Heart left ventricle (tissue), 16 donors: ENCODE data around the gene FPR1. TPM values are rescaled to one million over a fixed set of nuclear protein-coding genes. Genes with fewer than 3 reads are reported as not detected.

Experiments
- ATAC-seq, 4 donors: fragments of 200-7000 bp; cut with Tn5 transposase; one replicate each; pipeline ENCODE4 v1.9.1; 2020 to 2022; ENCODE audit warnings: moderate library complexity in 4 of 4, mild to moderate bottlenecking in 3 of 4, moderate number of reproducible peaks in 1 of 4
- DNase-seq, 5 donors: peaks; one replicate each; pipeline ENCODE4 v3.0.0-alpha.2; 2020
- H3K27ac ChIP-seq, 12 donors: fragments of 200-600 bp; sonication (generic) in 4 of 12; one replicate each; pipeline versions ENCODE4 v1.5.0 to v1.8.0; 2016 to 2022; ENCODE audit warnings: mild to moderate bottlenecking in 2 of 12
- H3K27me3 ChIP-seq, 9 donors: fragments of 200-600 bp; sonication (generic) in 2 of 9; one replicate each; pipeline versions ENCODE4 v1.5.1 to v1.8.0; 2016 to 2022; ENCODE audit warnings: mild to moderate bottlenecking in 3 of 9
- H3K36me3 ChIP-seq, 9 donors: fragments of 200-600 bp; sonication (generic) in 2 of 9; one replicate each; pipeline versions ENCODE4 v1.5.0 to v1.8.0; 2018 to 2022; ENCODE audit warnings: mild to moderate bottlenecking in 2 of 9
- H3K4me1 ChIP-seq, 12 donors: fragments of 200-600 bp; sonication (generic) in 4 of 12; one replicate each; pipeline versions ENCODE4 v1.5.0 to v1.8.0; 2016 to 2022; ENCODE audit warnings: mild to moderate bottlenecking in 3 of 12
- H3K4me3 ChIP-seq, 12 donors: fragments of 200-600 bp; sonication (generic) in 4 of 12; one replicate each; pipeline versions ENCODE4 v1.5.0 to v1.8.0; 2017 to 2022; ENCODE audit warnings: mild to moderate bottlenecking in 9 of 12, moderate library complexity in 4 of 12
- H3K9me3 ChIP-seq, 12 donors: fragments of 200-600 bp; sonication (generic) in 4 of 12; one replicate each; pipeline versions ENCODE4 v1.5.0 to v1.8.0; 2016 to 2022; ENCODE audit warnings: mild to moderate bottlenecking in 1 of 12
- CTCF ChIP-seq, 12 donors: fragments of 200-600 bp; sonication (generic) in 4 of 12; IDR thresholded peaks; one replicate each; pipeline versions ENCODE4 v1.5.0 to v1.8.0; 2018 to 2022; ENCODE audit warnings: antibody characterized with exemption in 12 of 12, mild to moderate bottlenecking in 5 of 12
- POLR2A ChIP-seq, 2 donors: fragments of 450-650 bp; IDR thresholded peaks; one replicate each; pipeline ENCODE4 v1.6.1; 2017; ENCODE audit warnings: antibody characterized with exemption in 2 of 2, mild to moderate bottlenecking in 2 of 2, moderate library complexity in 2 of 2
- WGBS, 4 donors: extraction: QIAGEN DNeasy Blood & Tissue Kit in 2 of 4; methylation state at CpG; one replicate each; pipeline versions ENCODE4 v1.1.5 to v1.1.7; 2013 to 2018; 5-methylcytosine and 5-hydroxymethylcytosine counted together
- intact Hi-C, 10 donors: fragments of 100-400 bp; cut with DNase I; formaldehyde crosslinking; loops; one replicate each; pipeline versions ENCODE4 v1.11.1 to v1.14.2; 2022
- polyA plus RNA-seq, 2 donors: library from polyadenylated mRNA; stranded (reverse); fragments of 200-250 nt; gene quantifications; one replicate each; pipeline ENCODE4 v1.2.3, GENCODE V29; 2013
- total RNA-seq, 9 donors: library from RNA; depleted of rRNA in 2 of 9; stranded (reverse); fragments of >200 nt in 2 of 9; fragmentation: NEBNext Ultra II Directional in 3 of 9; extraction: Animal tissue kit (Norgen Biotek cat#: 25700) in 3 of 9; gene quantifications; one replicate each; pipeline versions ENCODE4 v1.1.0 to v1.2.4, GENCODE V29; 2016 to 2023
- donor health status: ischemic (EF 13 %, LVEDD 7.1; RV severe dilation, severe dysfunction).
- donor health status: healthy with polysubstance abuse.
- donor health status: DM: no; HTN: yes; CAD: no.
- donor health status: DM: no; HTN: no; CAD: no.
- donor health status: ischemic (EF 25% LVEDD 6.9; RV normal size, moderate dysfunction).
- donor health status: ischemic (EF 25% LVEDD 5.7; RV mildly dilated, moderate dysfunction).
- donor health status: healthy.
- donor health status: DM: yes; HTN: yes; CAD: no.
- donor health status: ischemic (EF 35%, LVEDD 5.7; RV mildly dilated, moderate dysfunction).
- donor health status: nonischemic (EF 11% LVEDD 7.7; RV severe dilation, severe dysfunction).
- donor health status: DM: yes; HTN: yes; CAD: no.
- donor health status: PGD.
- donor health status: ischemic (EF 29% LVEDD 5.4; RV normal size, mild dysfunction).
- donor health status: nonischemic (EF 23%, LVEDD 6.1; RV moderate dilation, normal function).

Gene FPR1
- total and polyA plus RNA-seq, 11 donors, result 0.15 to 39.4 (median 4.7) TPM

- H3K4me1 ChIP-seq, result peaks cover 0 to 24% (median 13%) of the 10 kb centered on the region in 12 donors
- 95 to 100% (median 98%) methylated on average over 5 of the region's 5 CpGs for WGBS, 4 donors
- ATAC-seq, result no peak
- peaks cover 0 to 74% (median 58%) of the 10 kb centered on the region in 9 donors for H3K36me3 ChIP-seq
- no peak for DNase-seq
- no peaks in the 10 kb centered on the region for H3K9me3 ChIP-seq
- no peaks in the 10 kb centered on the region for H3K27me3 ChIP-seq
- no peak overlapping the region for H3K27ac ChIP-seq
- TF ChIP-seq CTCF (IDR thresholded peaks at IDR 0.05), result no peak
- H3K4me3 ChIP-seq, result no peak overlapping the region
- intact Hi-C loops, result no loop called here
These were observed 52.5 kb downstream of the FPR1 start for GRCh38 chr19:51699170-51699569.

GRCh38 chr19:51698296-51698695 lies 53.4 kb downstream of the FPR1 start:
- intact Hi-C loops, result no loop called here
- Histone ChIP-seq H3K27me3 (no peaks in the 10 kb centered on the region), H3K4me3 (no peak overlapping the region), H3K36me3 (peaks cover 0 to 79% (median 62%) of the 10 kb centered on the region in 9 donors), H3K4me1 (peaks cover 0 to 22% (median 13%) of the 10 kb centered on the region in 12 donors), H3K9me3 (no peaks in the 10 kb centered on the region), H3K27ac (no peak overlapping the region)
- TF ChIP-seq POLR2A (IDR thresholded peaks at IDR 0.05) (no peak), CTCF (IDR thresholded peaks at IDR 0.05) (no peak)
- DNase-seq (no peak), ATAC-seq (no peak)
- 89 to 98% (median 96%) methylated on average over 5 of the region's 5 CpGs for WGBS, 4 donors

GRCh38 chr19:51697169-51697776 lies 54.4 kb downstream of the FPR1 start:
- H3K4me1 ChIP-seq, result peaks cover 0 to 24% (median 11%) of the 10 kb centered on the region in 12 donors
- DNase-seq (no peak), ATAC-seq (no peak)
- intact Hi-C loops, result no loop called here
- no peaks in the 10 kb centered on the region for H3K27me3 ChIP-seq
- no peak for TF ChIP-seq CTCF (IDR thresholded peaks at IDR 0.05)
- WGBS, 4 donors, result 75 to 89% (median 78%) methylated on average over 9 of the region's 9 CpGs
- H3K36me3 ChIP-seq, result peaks cover 0 to 89% (median 63%) of the 10 kb centered on the region in 9 donors
- H3K9me3 ChIP-seq, result no peaks in the 10 kb centered on the region
- H3K27ac ChIP-seq, result no peak overlapping the region
- H3K4me3 ChIP-seq, result no peak overlapping the region

- no peak overlapping the region for H3K27ac ChIP-seq
- H3K4me1 ChIP-seq, result peaks cover 0 to 24% (median 13%) of the 10 kb centered on the region in 12 donors
- intact Hi-C loops, result no loop called here
- TF ChIP-seq CTCF (IDR thresholded peaks at IDR 0.05), result no peak
- TF ChIP-seq POLR2A (IDR thresholded peaks at IDR 0.05), result no peak
- no peak for ATAC-seq
- H3K27me3 ChIP-seq, result no peaks in the 10 kb centered on the region
- no peaks in the 10 kb centered on the region for H3K9me3 ChIP-seq
- 84 to 95% (median 90%) methylated on average over 3 of the region's 3 CpGs for WGBS, 4 donors
- H3K36me3 ChIP-seq, result peaks cover 0 to 86% (median 58%) of the 10 kb centered on the region in 9 donors
- H3K4me3 ChIP-seq, result no peak overlapping the region
- no peak for DNase-seq
These were observed 55.1 kb downstream of the FPR1 start for GRCh38 chr19:51696606-51697005.

Other genes starting within 250 kb of the FPR1 start
- gene SIGLEC6, start 220.2 kb downstream of the FPR1 start, total RNA-seq, result under 1 TPM in 5 of 9 donors, not detected in 4; 0.23 to 0.40 (median 0.25) TPM
- gene SIGLEC6, start 220.2 kb downstream of the FPR1 start, polyA plus RNA-seq, result under 1 TPM in 1 of 2 donors, not detected in 1; 0.10 TPM
- 10 to 100 TPM in 3 of 9 donors, 1 to 10 TPM in 6; 2.5 to 13.7 (median 8.7) TPM for gene ZNF175, start 180.6 kb downstream of the FPR1 start, total RNA-seq
- gene ZNF175, start 180.6 kb downstream of the FPR1 start, polyA plus RNA-seq, result 1 to 10 TPM; 2.9 to 4.8 TPM
- gene SIGLEC5, start 121.5 kb downstream of the FPR1 start, total RNA-seq, result 1 to 10 TPM in 1 of 9 donors, under 1 TPM in 4, not detected in 4; 0.16 to 1.3 (median 0.24) TPM
- gene SIGLEC5, start 121.5 kb downstream of the FPR1 start, polyA plus RNA-seq, result under 1 TPM in 1 of 2 donors, not detected in 1; 0.15 TPM
- gene SIGLEC14, start 105.1 kb downstream of the FPR1 start, total RNA-seq, result 10 to 100 TPM in 1 of 9 donors, 1 to 10 TPM in 4, under 1 TPM in 2, not detected in 2; 0.20 to 17.9 (median 1.3) TPM
- gene SIGLEC14, start 105.1 kb downstream of the FPR1 start, polyA plus RNA-seq, result 1 to 10 TPM in 1 of 2 donors, under 1 TPM in 1; 0.27 to 1.3 TPM
- gene SPACA6, start 58.5 kb downstream of the FPR1 start, total RNA-seq, result 10 to 100 TPM in 5 of 9 donors, 1 to 10 TPM in 4; 2.9 to 15.1 (median 10.2) TPM
- 10 to 100 TPM in 1 of 2 donors, 1 to 10 TPM in 1; 6.1 to 16.8 TPM for gene SPACA6, start 58.5 kb downstream of the FPR1 start, polyA plus RNA-seq
- 10 to 100 TPM in 1 of 9 donors, 1 to 10 TPM in 1, under 1 TPM in 4, not detected in 3; 0.17 to 16.0 (median 0.81) TPM for gene HAS1, start 27.9 kb downstream of the FPR1 start, total RNA-seq
- gene HAS1, start 27.9 kb downstream of the FPR1 start, polyA plus RNA-seq, result under 1 TPM; 0.15 to 0.40 TPM
- gene FPR2, start 9.3 kb upstream of the FPR1 start, total RNA-seq, result 10 to 100 TPM in 1 of 9 donors, 1 to 10 TPM in 2, under 1 TPM in 5, not detected in 1; 0.24 to 11.1 (median 0.80) TPM
- 1 to 10 TPM in 1 of 2 donors, under 1 TPM in 1; 0.11 to 1.1 TPM for gene FPR2, start 9.3 kb upstream of the FPR1 start, polyA plus RNA-seq
- gene FPR3, start 43.3 kb upstream of the FPR1 start, total RNA-seq, result 10 to 100 TPM in 2 of 9 donors, 1 to 10 TPM in 7; 1.8 to 35.5 (median 3.1) TPM
- gene FPR3, start 43.3 kb upstream of the FPR1 start, polyA plus RNA-seq, result 1 to 10 TPM in 1 of 2 donors, under 1 TPM in 1; 0.38 to 2.4 TPM
- gene ZNF577, start 136.1 kb upstream of the FPR1 start, total RNA-seq, result 10 to 100 TPM in 1 of 9 donors, 1 to 10 TPM in 8; 6.2 to 12.8 (median 7.7) TPM
- 1 to 10 TPM; 8.3 to 9.2 TPM for gene ZNF577, start 136.1 kb upstream of the FPR1 start, polyA plus RNA-seq
- 10 to 100 TPM in 1 of 9 donors, 1 to 10 TPM in 8; 4.6 to 11.9 (median 8.6) TPM for gene ZNF649, start 153.1 kb upstream of the FPR1 start, total RNA-seq
- 1 to 10 TPM; 2.7 to 7.1 TPM for gene ZNF649, start 153.1 kb upstream of the FPR1 start, polyA plus RNA-seq
- gene ZNF613, start 175.6 kb upstream of the FPR1 start, total RNA-seq, result 1 to 10 TPM; 3.1 to 6.8 (median 4.3) TPM
- 1 to 10 TPM; 2.4 to 5.7 TPM for gene ZNF613, start 175.6 kb upstream of the FPR1 start, polyA plus RNA-seq
- gene ZNF350, start 235.0 kb upstream of the FPR1 start, total RNA-seq, result 10 to 100 TPM in 1 of 9 donors, 1 to 10 TPM in 8; 3.4 to 10.7 (median 7.6) TPM
- gene ZNF350, start 235.0 kb upstream of the FPR1 start, polyA plus RNA-seq, result 1 to 10 TPM; 4.6 to 5.5 TPM